WERI-Rb-1 (cell line): ENCODE results near the gene MZF1.

Experiments
- DNase-seq: peaks from one replicate; pipeline ENCODE4 v3.0.0-alpha.2; 2020
- H3K27ac ChIP-seq: fragments of 250-450 bp; sonication (Bioruptor Pico); 2 replicates; pipeline ENCODE4 v1.5.1; 2020; ENCODE audit warnings: mild to moderate bottlenecking, moderate library complexity
- H3K27me3 ChIP-seq: fragments of 250-450 bp; sonication (Bioruptor Pico); 2 replicates; pipeline ENCODE4 v1.5.1; 2021; ENCODE audit warnings: mild to moderate bottlenecking, low read depth, moderate library complexity; ENCODE audit not compliant: insufficient read depth, severe bottlenecking
- H3K36me3 ChIP-seq: fragments of 250-450 bp; sonication (Bioruptor Pico); 2 replicates; pipeline ENCODE4 v1.5.1; 2020; ENCODE audit warnings: mild to moderate bottlenecking, moderate library complexity
- H3K4me3 ChIP-seq: 2 replicates; pipeline ENCODE4 v1.5.1; 2011; ENCODE audit warnings: low read depth, mild to moderate bottlenecking, control low read depth, low read length
- H3K9me3 ChIP-seq: fragments of 250-450 bp; sonication (Bioruptor Pico); 2 replicates; pipeline ENCODE4 v1.5.1; 2021; ENCODE audit warnings: mild to moderate bottlenecking, moderate library complexity; ENCODE audit not compliant: severe bottlenecking
- TF ChIP-seq, protein P1 (sequence below): IDR thresholded peaks from 2 replicates; pipeline ENCODE4 v1.5.1; 2011; ENCODE audit warnings: low read depth, mild to moderate bottlenecking, control low read depth, inconsistent platforms, low read length

Gene MZF1

DNA sequence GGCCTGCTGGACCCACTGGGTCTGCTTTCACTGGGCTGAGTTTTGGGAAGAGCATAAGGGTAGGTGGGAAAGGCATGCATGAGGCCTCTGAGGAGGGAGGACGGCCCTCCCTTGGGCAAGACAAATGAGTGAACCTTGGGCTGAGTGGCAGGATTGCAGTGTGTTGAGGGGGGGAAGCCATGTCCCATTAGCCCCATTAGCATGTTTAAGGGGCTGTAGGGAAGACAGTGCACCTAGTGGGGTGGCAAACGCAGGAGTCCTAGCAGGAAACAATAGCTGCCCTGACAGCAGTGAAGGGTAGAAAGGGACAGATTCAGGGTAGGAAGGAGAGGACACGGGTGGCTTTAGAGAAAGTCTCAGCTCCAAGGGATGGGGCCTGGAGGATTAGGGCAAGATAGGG, 50.4 kb downstream of the MZF1 start:
- DNase-seq, result no peak
- TF ChIP-seq, protein P1, sequence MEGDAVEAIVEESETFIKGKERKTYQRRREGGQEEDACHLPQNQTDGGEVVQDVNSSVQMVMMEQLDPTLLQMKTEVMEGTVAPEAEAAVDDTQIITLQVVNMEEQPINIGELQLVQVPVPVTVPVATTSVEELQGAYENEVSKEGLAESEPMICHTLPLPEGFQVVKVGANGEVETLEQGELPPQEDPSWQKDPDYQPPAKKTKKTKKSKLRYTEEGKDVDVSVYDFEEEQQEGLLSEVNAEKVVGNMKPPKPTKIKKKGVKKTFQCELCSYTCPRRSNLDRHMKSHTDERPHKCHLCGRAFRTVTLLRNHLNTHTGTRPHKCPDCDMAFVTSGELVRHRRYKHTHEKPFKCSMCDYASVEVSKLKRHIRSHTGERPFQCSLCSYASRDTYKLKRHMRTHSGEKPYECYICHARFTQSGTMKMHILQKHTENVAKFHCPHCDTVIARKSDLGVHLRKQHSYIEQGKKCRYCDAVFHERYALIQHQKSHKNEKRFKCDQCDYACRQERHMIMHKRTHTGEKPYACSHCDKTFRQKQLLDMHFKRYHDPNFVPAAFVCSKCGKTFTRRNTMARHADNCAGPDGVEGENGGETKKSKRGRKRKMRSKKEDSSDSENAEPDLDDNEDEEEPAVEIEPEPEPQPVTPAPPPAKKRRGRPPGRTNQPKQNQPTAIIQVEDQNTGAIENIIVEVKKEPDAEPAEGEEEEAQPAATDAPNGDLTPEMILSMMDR, result no peak
- Histone ChIP-seq H3K36me3 (no peaks in the 10 kb centered on the region), H3K9me3 (no peaks in the 10 kb centered on the region), H3K4me3 (no peak overlapping the region), H3K27ac (no peak overlapping the region), H3K27me3 (no peaks in the 10 kb centered on the region)

DNA sequence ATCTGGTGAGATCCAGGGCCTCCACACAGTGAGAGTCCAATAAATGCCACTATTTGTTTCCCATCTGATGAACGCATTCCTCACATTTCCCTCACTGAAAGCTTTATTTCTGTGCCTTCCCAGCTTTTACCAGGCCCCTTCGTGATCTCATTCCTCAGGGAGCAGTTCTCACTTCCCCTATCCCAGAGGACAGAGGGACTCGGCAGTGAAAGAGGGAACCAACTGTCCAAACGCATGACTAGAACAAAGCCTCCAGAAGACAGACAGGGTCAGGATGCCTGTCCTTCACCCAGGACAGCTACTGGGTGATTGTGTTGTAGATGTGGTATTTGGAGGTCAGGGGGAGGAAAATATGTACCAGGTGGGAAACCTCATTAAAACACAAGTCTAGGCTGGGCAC, 51.5 kb downstream of the MZF1 start:
- H3K27ac ChIP-seq, result no peak overlapping the region

DNA sequence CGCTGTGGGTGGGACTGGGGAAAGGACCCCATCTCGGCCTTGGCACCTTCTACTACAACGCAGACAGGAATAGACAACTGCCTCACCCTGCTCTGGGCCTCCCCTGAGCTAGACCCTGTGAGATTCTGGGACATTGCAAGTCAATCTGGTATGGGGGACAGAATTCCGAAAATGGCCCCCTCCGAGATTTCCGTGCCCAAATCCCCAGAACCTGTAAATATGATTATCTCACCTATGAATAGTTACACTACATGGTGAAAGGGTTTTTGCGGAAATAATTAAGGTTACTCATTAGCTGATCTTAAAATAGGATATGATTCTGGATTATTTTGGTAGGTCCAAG, 52.9 kb downstream of the MZF1 start:
- Histone ChIP-seq H3K27ac (peak overlapping the region; percentile 95), H3K27me3 (no peaks in the 10 kb centered on the region), H3K36me3 (peaks cover 13% of the 10 kb centered on the region), H3K4me3 (peak overlapping the region; percentile 54), H3K9me3 (no peaks in the 10 kb centered on the region)
- DNase-seq, result no peak
- TF ChIP-seq, protein P1, result no peak

More for the DNA sequence above, 51.5 kb downstream of the MZF1 start:
- Histone ChIP-seq H3K36me3 (peaks cover 3% of the 10 kb centered on the region), H3K4me3 (no peak overlapping the region), H3K9me3 (no peaks in the 10 kb centered on the region), H3K27me3 (no peaks in the 10 kb centered on the region)
- no peak for DNase-seq
- TF ChIP-seq, protein P1, result no peak

DNA sequence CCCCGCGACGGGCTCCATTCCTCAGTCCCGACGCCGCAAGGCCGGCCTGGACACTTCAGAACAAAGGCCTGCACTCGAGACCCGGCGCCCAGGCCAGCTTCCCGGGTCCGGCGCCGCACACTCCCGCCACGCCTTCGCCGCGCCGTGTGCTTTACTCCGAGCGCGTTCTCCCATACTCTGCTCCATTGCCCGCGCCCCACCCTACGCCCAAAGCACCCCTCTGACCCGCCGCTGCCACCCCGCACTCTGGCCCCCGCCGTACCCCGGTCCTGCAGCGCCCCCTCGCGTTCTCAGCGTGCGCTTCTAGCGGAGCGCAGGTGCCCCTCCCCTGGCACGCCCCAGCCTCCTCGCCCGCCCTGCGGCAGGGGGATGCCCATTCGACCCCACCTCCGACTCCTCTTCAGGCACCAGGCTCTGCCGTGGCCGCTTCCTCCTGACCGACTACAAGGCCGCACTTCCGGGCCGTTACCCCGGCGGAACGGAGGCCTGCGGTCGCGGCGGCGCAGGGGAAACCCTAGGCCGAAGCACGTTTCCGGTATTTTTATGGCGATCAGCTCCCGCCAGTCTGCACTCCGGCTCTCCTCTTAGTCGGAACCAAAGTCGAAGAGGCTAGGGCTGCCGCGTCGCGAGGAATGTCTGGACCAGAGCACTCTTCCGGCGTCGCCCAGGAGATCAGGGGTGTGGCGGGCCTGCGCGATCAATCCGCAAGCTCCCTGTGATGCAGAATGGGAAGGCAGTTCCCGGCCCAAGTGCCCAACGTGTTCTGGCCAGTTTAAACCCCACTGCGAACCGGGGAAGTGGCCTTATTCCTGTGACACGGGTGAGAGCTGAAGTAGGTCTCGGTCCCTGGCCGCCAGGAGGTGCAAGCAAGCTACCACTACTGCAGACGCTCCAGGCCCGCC, 53.5 kb downstream of the MZF1 start, which contains the start of gene ZBTB45:
ZBTB45 (minus strand) TSS at position 456 of the 902 bp plus-strand sequence. CDS start 2,137 bp downstream, outside the sequence.
- TF ChIP-seq, protein P1, result peak; percentile 74
- Histone ChIP-seq H3K27me3 (no peaks in the 10 kb centered on the region), H3K9me3 (no peaks in the 10 kb centered on the region), H3K4me3 (peak within 1 kb of the TSS; percentile 54), H3K36me3 (peaks cover 13% of the 10 kb centered on the region), H3K27ac (peak within 1 kb of the TSS; percentile 95)
- peak; percentile 94 for DNase-seq

DNA sequence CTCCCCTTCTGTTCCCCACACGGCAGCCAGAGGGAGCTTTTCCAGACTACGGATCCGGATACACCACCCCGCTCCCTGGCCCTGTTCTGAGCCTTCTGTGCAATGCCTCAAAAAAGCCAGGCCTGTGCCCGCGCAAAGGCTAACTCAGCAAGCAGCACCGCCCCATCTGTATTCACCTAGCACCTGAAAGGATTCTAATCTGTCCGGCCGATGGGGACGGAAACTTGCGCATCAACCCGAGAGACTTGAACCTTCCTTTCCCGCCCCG, 54.1 kb downstream of the MZF1 start:
- H3K27me3 ChIP-seq, result no peaks in the 10 kb centered on the region
- H3K4me3 ChIP-seq, result peak overlapping the region; percentile 54
- H3K9me3 ChIP-seq, result no peaks in the 10 kb centered on the region
- H3K27ac ChIP-seq, result peak overlapping the region; percentile 95
- peaks cover 13% of the 10 kb centered on the region for H3K36me3 ChIP-seq
- peak; percentile 84 for DNase-seq
- TF ChIP-seq, protein P1, result peak; percentile 61
